ENCODE measurements around the gene LDB2.
"Not testable (repeated sequence)": the region's sequence is repeated elsewhere in the genome, so short reads cannot be mapped to it uniquely, and the experiment has no call there.

LDB2 gene

DNA sequence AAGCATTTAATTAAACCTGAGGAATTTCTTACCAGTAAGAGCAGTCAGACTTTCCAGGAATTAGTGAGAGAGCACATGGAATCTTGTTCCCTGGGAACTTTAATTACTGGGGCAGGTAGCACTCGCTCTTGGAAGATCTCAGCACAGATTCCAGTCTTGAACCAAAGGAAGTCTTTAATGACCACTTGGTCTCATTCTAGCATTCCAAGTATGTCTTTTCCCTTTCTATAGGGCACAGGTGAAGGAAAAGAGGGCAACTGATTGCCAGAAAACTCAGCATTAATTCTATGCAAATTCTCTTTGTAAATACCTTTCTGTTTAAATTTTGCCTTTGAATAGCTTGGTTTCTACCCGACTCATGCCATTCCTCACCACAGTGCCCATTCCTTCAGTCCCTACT, 236.6 kb downstream of the LDB2 start:
- H3K9me3 ChIP-seq (ENCODE audit: low read length): no peaks in the 10 kb centered on the region
- H3K4me3 ChIP-seq (ENCODE audit: low read length): no peak overlapping the region
- H2AFZ ChIP-seq (ENCODE audit: low read depth, low read length): no peak overlapping the region
- no peaks in the 10 kb centered on the region for H3K36me3 ChIP-seq (ENCODE audit: insufficient read depth, low read length)
- peaks cover 6% of the 10 kb centered on the region for H3K4me1 ChIP-seq (ENCODE audit: insufficient read depth, low read length)
- no peaks in the 10 kb centered on the region for H3K27me3 ChIP-seq (ENCODE audit: insufficient read depth, low read length)

DNA sequence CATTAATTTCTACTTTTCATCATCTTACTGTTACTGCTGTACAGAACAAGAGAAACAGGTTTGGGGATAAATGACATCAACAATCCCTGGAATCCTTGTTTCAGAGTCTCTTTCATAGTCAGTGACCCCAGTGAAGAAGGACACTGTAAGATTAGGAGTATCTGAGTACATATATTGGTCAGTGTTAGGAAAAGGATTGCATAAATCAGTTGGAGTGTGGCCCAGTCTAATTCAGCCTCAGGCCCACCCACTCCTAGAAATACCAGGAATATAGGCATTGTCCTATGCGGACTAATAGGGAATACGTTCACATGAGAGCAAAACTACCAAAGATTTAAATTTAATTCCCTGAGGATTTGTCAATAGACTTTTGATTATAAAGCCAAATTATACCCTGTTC, 237.8 kb downstream of the LDB2 start:
- no peaks in the 10 kb centered on the region for H3K36me3 ChIP-seq (ENCODE audit: insufficient read depth, low read length)
- H3K9me3 ChIP-seq (ENCODE audit: low read length): no peaks in the 10 kb centered on the region
- no peak overlapping the region for H3K4me3 ChIP-seq (ENCODE audit: low read length)
- no peaks in the 10 kb centered on the region for H3K27me3 ChIP-seq (ENCODE audit: insufficient read depth, low read length)
- H3K4me1 ChIP-seq (ENCODE audit: insufficient read depth, low read length): peaks cover 6% of the 10 kb centered on the region
- H2AFZ ChIP-seq (ENCODE audit: low read depth, low read length): no peak overlapping the region

DNA sequence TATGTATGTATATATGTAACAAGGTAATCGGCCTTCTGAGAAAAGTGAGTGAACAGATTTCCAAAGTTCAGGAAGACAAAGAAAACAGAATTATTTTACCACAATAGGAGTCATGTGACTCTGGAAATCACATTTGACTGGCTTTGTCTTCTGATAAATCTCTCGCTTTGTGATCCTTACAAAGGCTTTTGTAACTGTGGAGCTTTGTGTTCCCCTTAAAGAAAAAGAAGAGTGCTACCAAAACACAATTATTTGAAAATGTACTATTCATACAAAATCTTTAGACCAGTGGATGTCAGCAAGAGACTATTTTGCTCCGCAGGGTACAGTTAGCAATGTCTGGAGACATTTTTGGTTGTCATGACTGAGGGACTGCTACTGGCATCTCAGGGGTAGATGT, 238.8 kb downstream of the LDB2 start:
- Histone ChIP-seq H3K9me3 (ENCODE audit: low read length) (no peaks in the 10 kb centered on the region), H2AFZ (ENCODE audit: low read depth, low read length) (no peak overlapping the region), H3K4me3 (ENCODE audit: low read length) (no peak overlapping the region), H3K27me3 (ENCODE audit: insufficient read depth, low read length) (no peaks in the 10 kb centered on the region), H3K36me3 (ENCODE audit: insufficient read depth, low read length) (no peaks in the 10 kb centered on the region), H3K4me1 (ENCODE audit: insufficient read depth, low read length) (peaks cover 6% of the 10 kb centered on the region)

DNA sequence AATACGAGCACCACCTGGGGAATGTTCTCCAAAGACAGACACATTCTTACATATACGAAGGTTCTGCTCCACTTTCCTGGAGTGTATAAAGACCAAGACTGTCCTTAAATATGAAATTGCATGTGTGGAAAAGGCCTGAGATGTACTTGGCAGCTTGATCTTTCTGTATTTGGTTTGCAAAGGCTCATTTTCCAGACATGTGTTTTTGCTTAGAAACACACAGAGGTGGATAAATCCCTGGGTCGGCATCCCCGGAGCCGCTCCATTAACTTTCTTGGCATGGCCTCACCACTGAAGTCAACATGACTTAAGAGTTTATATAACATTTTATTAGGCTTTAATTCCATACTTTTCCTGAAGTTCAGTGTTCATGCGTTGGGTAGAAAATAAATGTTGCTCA, 239.4 kb downstream of the LDB2 start:
- Histone ChIP-seq H3K36me3 (ENCODE audit: insufficient read depth, low read length) (no peaks in the 10 kb centered on the region), H3K4me1 (ENCODE audit: insufficient read depth, low read length) (peaks cover 6% of the 10 kb centered on the region), H2AFZ (ENCODE audit: low read depth, low read length) (no peak overlapping the region), H3K4me3 (ENCODE audit: low read length) (no peak overlapping the region), H3K9me3 (ENCODE audit: low read length) (no peaks in the 10 kb centered on the region), H3K27me3 (ENCODE audit: insufficient read depth, low read length) (no peaks in the 10 kb centered on the region)

DNA sequence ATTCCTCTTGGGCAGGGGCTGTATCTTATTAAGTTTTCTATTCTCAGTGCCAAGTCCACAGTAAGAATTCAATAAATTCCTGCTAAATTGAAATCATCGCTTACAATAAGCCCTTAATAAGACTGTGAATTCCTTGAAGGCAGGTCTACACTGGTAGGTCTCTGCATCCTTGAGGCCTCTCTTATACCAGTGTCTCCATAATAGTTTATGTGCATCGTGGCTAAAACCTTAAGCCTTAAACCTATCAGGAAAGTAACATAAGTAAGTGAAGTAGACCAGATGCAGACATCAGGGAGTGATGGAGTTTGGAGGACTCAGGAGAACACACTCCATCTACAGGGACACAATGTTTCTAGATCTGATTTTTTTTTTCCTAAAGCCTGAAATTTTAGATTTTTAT, 240.3 kb downstream of the LDB2 start:
- Histone ChIP-seq H3K4me3 (ENCODE audit: low read length) (no peak overlapping the region), H2AFZ (ENCODE audit: low read depth, low read length) (no peak overlapping the region), H3K27me3 (ENCODE audit: insufficient read depth, low read length) (no peaks in the 10 kb centered on the region), H3K4me1 (ENCODE audit: insufficient read depth, low read length) (peaks cover 6% of the 10 kb centered on the region), H3K36me3 (ENCODE audit: insufficient read depth, low read length) (no peaks in the 10 kb centered on the region), H3K9me3 (ENCODE audit: low read length) (no peaks in the 10 kb centered on the region)

DNA sequence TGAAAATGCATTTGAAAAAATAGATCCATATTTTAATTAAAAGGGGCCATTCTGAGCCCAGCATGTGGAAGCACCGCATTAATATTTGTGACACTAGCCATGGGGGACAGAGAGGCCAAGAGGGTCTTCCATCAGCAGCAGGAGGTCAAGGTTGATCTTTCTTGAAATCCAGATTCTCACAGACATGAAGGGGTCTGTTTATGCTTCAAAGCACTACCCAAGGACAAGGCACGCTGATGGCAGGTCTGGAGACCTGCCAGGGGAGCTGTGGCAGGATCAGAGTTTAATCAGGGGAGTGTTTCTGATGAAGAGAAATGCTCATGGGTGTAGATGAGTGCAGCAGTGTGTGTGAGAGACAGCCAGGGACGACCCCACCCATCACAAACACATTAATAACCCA, 243.3 kb downstream of the LDB2 start:
- Histone ChIP-seq H3K4me3 (ENCODE audit: low read length) (no peak overlapping the region), H3K9me3 (ENCODE audit: low read length) (no peaks in the 10 kb centered on the region), H2AFZ (ENCODE audit: low read depth, low read length) (no peak overlapping the region), H3K27me3 (ENCODE audit: insufficient read depth, low read length) (no peaks in the 10 kb centered on the region), H3K36me3 (ENCODE audit: insufficient read depth, low read length) (no peaks in the 10 kb centered on the region), H3K4me1 (ENCODE audit: insufficient read depth, low read length) (peaks cover 6% of the 10 kb centered on the region)

DNA sequence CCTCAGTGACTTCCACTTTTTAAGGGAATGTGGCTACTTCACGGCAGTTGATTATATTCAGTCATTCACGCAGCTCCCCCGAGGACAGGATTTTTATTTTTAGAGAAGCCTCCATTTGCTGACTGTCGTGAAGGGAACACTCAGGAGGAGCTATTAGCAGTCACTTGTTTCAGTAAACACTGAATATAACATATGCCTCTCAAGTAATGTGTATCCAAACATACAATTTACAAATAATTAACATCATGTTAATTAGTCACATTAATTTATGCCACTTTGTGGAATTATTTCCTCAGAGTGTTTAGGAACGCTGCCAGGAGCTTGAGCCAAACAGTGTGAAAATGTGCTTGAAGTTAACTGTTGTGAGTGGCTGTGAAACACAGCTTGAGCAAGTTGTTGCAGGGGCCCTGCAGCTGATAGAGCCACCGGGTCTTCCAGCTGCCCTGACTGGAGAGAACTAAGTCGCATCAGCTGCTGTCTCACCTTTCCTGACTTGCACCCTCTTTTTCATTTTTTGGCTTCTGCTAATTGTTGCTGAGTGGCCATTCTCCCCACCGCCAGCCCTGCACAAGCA, 245.6 kb downstream of the LDB2 start:
- Histone ChIP-seq H3K4me1 (ENCODE audit: insufficient read depth, low read length) (no peaks in the 10 kb centered on the region), H3K36me3 (ENCODE audit: insufficient read depth, low read length) (no peaks in the 10 kb centered on the region), H3K9me3 (ENCODE audit: low read length) (no peaks in the 10 kb centered on the region), H2AFZ (ENCODE audit: low read depth, low read length) (no peak overlapping the region), H3K4me3 (ENCODE audit: low read length) (no peak overlapping the region), H3K27me3 (ENCODE audit: insufficient read depth, low read length) (no peaks in the 10 kb centered on the region)

DNA sequence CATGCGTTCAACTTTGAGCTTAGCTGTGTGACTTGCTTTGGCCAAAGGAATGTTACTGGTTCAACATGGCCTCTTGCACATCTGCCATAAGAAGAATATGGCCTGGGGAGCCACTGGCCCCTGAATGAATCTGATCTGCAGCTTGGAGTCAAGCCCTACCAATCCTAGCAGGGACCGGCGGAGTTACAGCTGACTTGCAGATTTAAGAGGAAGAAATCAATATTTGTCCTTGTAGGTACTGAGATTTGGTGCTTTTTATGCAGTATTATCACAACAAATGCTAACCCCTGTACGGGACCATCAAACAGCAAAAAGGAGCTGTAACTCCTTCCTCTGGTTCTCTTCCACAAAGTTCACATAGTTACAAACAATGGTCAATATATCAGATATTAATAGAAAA, 252.0 kb downstream of the LDB2 start:
- H3K4me3 ChIP-seq (ENCODE audit: low read length): no peak overlapping the region
- no peaks in the 10 kb centered on the region for H3K36me3 ChIP-seq (ENCODE audit: insufficient read depth, low read length)
- no peaks in the 10 kb centered on the region for H3K4me1 ChIP-seq (ENCODE audit: insufficient read depth, low read length)
- H3K27me3 ChIP-seq (ENCODE audit: insufficient read depth, low read length): no peaks in the 10 kb centered on the region
- H3K9me3 ChIP-seq (ENCODE audit: low read length): no peaks in the 10 kb centered on the region
- no peak overlapping the region for H2AFZ ChIP-seq (ENCODE audit: low read depth, low read length)

DNA sequence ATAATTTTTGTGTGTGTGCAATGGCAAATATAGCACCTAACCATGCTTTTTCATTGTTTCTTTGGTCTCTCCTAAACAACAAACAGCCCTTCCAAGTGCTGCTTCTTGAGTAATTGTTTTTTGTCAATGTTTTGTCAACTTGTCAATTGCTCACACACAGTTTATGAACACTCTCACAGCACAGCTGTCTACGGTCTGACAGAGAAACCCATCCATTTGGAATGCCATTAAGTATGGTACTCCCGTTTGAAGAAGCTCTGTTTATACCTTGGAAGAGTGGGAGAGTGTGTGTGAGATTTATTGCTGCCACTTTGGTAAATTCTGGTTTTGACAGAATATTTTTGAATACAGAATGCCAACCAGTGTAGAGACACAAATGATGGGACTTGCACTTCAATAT, 254.6 kb downstream of the LDB2 start:
- H2AFZ ChIP-seq (ENCODE audit: low read depth, low read length): no peak overlapping the region
- H3K36me3 ChIP-seq (ENCODE audit: insufficient read depth, low read length): no peaks in the 10 kb centered on the region
- H3K4me3 ChIP-seq (ENCODE audit: low read length): no peak overlapping the region
- H3K27me3 ChIP-seq (ENCODE audit: insufficient read depth, low read length): no peaks in the 10 kb centered on the region
- no peaks in the 10 kb centered on the region for H3K9me3 ChIP-seq (ENCODE audit: low read length)
- H3K4me1 ChIP-seq (ENCODE audit: insufficient read depth, low read length): no peaks in the 10 kb centered on the region

DNA sequence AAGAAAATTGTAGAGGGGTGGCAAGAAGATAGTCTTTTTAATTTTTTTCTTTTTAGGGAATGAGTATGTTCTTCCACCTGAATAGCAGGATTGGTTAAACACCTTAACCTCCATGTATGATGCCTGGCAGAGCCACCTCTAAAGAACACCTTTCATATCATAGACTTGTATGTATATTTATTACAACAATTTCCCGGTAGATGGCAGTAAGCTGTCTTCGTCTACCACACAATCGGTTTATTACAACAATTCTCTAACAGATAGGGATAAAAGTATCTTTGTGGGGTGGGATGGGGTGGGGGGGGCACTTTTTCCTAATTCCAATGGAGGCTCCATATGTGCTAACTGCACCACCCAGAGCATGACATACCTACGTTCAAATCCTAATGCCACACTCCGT, 255.5 kb downstream of the LDB2 start:
- Histone ChIP-seq H3K4me3 (ENCODE audit: low read length) (no peak overlapping the region), H3K9me3 (ENCODE audit: low read length) (no peaks in the 10 kb centered on the region), H3K27me3 (ENCODE audit: insufficient read depth, low read length) (no peaks in the 10 kb centered on the region), H3K4me1 (ENCODE audit: insufficient read depth, low read length) (no peaks in the 10 kb centered on the region), H2AFZ (ENCODE audit: low read depth, low read length) (no peak overlapping the region), H3K36me3 (ENCODE audit: insufficient read depth, low read length) (no peaks in the 10 kb centered on the region)

DNA sequence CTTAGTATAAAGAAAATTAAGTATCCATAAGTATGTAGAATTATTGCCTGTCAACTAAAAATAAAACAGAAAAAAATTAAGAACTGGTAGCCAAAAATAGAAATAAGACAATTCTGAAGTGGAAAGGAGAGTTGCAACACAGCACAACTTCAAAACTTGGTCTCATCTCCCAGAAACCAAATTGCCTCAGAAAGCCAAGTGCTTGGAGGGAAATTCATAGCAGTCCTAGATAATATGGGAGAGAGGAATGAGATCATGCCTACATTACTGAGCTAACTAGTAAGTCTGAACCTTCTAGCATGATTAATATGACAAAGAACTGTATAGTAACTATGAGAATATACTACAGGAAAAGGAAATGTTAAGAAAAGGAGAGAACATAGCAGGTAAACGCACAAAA, 256.5 kb downstream of the LDB2 start:
- no peaks in the 10 kb centered on the region for H3K9me3 ChIP-seq (ENCODE audit: low read length)
- H2AFZ ChIP-seq (ENCODE audit: low read depth, low read length): no peak overlapping the region
- no peaks in the 10 kb centered on the region for H3K27me3 ChIP-seq (ENCODE audit: insufficient read depth, low read length)
- H3K4me1 ChIP-seq (ENCODE audit: insufficient read depth, low read length): no peaks in the 10 kb centered on the region
- H3K4me3 ChIP-seq (ENCODE audit: low read length): no peak overlapping the region
- no peaks in the 10 kb centered on the region for H3K36me3 ChIP-seq (ENCODE audit: insufficient read depth, low read length)

DNA sequence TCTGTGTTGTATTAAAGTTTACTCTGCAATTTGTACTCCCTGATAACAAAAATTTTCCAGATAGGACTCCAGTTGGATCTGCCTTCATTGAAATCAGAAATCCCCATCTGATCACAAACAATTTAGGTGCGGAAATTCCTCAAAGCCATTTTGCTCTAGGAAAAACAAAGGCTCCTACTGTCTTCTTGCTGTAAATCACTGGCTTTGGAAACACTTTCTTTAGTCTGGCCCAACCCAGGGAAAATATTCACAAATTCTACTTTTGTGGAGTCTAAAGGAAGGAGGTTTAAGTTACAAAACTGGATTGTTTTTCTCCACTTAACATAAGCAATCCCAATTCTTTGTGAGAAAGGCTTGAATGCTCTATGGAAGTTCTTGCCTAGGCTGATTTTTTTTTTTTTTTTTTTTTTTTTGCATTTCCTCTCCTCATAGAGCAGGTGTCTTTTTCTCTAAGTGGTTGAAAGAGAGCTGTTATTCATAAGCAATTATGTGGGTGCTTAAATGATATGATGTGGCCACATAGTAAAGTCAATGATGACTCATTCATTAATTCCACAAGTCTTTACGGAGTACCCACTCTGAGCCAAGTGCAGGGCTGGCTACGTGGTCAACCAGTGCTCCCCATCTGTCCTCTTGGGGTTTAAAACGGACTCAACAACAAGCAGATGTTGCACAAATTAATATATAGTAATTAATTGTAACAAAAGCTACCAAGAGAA, 261.4 kb downstream of the LDB2 start:
- Histone ChIP-seq H3K27me3 (ENCODE audit: insufficient read depth, low read length) (no peaks in the 10 kb centered on the region), H3K4me1 (ENCODE audit: insufficient read depth, low read length) (no peaks in the 10 kb centered on the region), H3K9me3 (ENCODE audit: low read length) (no peaks in the 10 kb centered on the region)

DNA sequence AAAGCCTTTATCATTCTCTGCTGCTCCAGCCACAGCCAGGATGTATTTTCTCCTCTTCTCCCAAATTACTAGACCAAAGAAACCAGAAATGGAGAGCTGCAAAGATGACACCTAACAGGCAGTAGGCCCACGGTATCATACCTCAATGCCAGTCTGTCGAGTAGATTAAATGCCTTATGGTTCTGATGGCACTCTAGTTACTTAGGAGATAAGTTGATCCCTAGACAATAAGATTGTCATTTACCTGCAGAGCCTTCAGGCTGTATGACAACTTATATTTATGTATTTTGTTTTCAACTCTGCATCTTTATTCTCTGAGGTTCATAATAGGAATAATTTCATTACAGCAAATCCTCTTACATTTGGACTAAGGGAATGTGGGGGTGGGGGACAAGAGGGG, 262.1 kb downstream of the LDB2 start:
- no peaks in the 10 kb centered on the region for H3K36me3 ChIP-seq (ENCODE audit: insufficient read depth, low read length)
- no peak overlapping the region for H2AFZ ChIP-seq (ENCODE audit: low read depth, low read length)
- no peaks in the 10 kb centered on the region for H3K9me3 ChIP-seq (ENCODE audit: low read length)
- H3K4me1 ChIP-seq (ENCODE audit: insufficient read depth, low read length): no peaks in the 10 kb centered on the region
- H3K4me3 ChIP-seq (ENCODE audit: low read length): no peak overlapping the region
- no peaks in the 10 kb centered on the region for H3K27me3 ChIP-seq (ENCODE audit: insufficient read depth, low read length)

More for the DNA sequence above, 261.4 kb downstream of the LDB2 start:
- H3K36me3 ChIP-seq (ENCODE audit: insufficient read depth, low read length): no peaks in the 10 kb centered on the region
- H2AFZ ChIP-seq (ENCODE audit: low read depth, low read length): no peak overlapping the region
- no peak overlapping the region for H3K4me3 ChIP-seq (ENCODE audit: low read length)

DNA sequence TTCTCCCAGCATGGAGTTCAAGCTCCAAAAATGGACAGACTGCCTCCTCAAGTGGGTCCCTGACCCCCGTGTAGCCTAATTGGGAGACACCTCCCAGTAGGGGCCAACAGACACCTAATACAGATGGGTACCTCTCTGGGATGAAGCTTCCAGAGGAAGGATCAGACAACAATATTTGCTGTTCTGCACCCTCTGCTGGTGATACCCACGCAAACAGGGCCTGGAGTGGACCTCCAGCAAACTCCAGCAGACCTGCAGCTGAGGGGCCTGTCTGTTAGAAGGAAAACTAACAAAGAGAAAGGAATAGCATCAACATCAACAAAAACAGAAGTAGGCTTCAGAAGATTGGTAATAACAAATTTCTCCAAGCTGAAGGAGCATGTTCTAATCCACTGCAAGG, 269.2 kb downstream of the LDB2 start:
- not testable (repeated sequence) for H3K9me3 ChIP-seq (ENCODE audit: low read length); H2AFZ ChIP-seq (ENCODE audit: low read depth, low read length); H3K27me3 ChIP-seq (ENCODE audit: insufficient read depth, low read length); H3K4me1 ChIP-seq (ENCODE audit: insufficient read depth, low read length); H3K4me3 ChIP-seq (ENCODE audit: low read length); H3K36me3 ChIP-seq (ENCODE audit: insufficient read depth, low read length)

Data from neuron (in vitro differentiated cells).